ENCODE data around the gene LENG8. TPM values are rescaled to one million over a fixed set of nuclear protein-coding genes. Genes with fewer than 3 reads are reported as not detected.
"Not testable (repeated sequence)": the region's sequence is repeated elsewhere in the genome, so short reads cannot be mapped to it uniquely, and the experiment has no call there.

LENG8 gene
- total RNA-seq, 6 donors from 2014 or later = 72.2 to 1,027 (median 188) TPM

- WGBS, 2 donors = 60 to 75% methylated on average over 9 to 14 of the region's 14 CpGs
- H3K4me3 ChIP-seq = no peak within 1 kb of the TSS
- TF ChIP-seq POLR2AphosphoS5 (IDR thresholded peaks at IDR 0.05) = no peak
- TF ChIP-seq POLR2A (IDR thresholded peaks at IDR 0.05) = no peak
- no peak for TF ChIP-seq EP300 (IDR thresholded peaks at IDR 0.05)
- TF ChIP-seq, protein P1, sequence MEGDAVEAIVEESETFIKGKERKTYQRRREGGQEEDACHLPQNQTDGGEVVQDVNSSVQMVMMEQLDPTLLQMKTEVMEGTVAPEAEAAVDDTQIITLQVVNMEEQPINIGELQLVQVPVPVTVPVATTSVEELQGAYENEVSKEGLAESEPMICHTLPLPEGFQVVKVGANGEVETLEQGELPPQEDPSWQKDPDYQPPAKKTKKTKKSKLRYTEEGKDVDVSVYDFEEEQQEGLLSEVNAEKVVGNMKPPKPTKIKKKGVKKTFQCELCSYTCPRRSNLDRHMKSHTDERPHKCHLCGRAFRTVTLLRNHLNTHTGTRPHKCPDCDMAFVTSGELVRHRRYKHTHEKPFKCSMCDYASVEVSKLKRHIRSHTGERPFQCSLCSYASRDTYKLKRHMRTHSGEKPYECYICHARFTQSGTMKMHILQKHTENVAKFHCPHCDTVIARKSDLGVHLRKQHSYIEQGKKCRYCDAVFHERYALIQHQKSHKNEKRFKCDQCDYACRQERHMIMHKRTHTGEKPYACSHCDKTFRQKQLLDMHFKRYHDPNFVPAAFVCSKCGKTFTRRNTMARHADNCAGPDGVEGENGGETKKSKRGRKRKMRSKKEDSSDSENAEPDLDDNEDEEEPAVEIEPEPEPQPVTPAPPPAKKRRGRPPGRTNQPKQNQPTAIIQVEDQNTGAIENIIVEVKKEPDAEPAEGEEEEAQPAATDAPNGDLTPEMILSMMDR (IDR thresholded peaks at IDR 0.05) = no peak
Measured at GRCh38 chr19:54502518-54503048, 53.6 kb downstream of the LENG8 start, which contains the start of gene LAIR2. TSS of gene LAIR2 (plus strand) at chr19:54502831. CDS start at chr19:54502919, 88 bp downstream.

DNA sequence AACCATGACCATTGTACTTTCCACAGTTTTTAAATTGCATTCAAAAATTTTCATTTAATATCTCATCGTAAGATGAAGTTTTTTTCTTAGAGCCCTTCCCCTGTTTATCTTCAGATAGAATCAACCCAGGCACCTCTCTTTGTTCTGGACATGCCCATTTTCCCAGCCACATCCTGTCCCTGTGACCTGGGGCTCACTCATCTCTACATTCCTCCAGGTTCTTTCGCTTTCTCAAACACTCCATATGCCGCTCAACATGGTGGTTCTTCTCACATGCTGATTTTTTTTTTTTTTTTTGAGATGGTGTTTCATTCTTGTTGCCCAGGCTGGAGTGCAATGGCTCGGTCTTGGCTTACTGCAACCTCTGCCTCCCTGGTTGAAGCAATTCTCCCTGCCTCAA lies 56.5 kb downstream of the LENG8 start:
- H3K27ac ChIP-seq; H3K9me3 ChIP-seq; ATAC-seq (ENCODE audit: low FRiP score in 2 of 2); H3K4me3 ChIP-seq; H3K27me3 ChIP-seq; H3K36me3 ChIP-seq; H3K4me1 ChIP-seq; DNase-seq: not testable (repeated sequence)
- WGBS, 2 donors = 73 to 79% methylated on average over 4 of the region's 4 CpGs

More at GRCh38 chr19:54502518-54503048, 53.6 kb downstream of the LENG8 start, which contains the start of gene LAIR2:
- Histone ChIP-seq H3K27ac (no peak within 1 kb of the TSS), H3K9me3 (no peaks in the 10 kb centered on the region), H3K27me3 (no peaks in the 10 kb centered on the region), H3K4me1 (no peaks in the 10 kb centered on the region), H3K36me3 (no peaks in the 10 kb centered on the region)
- peak in 1 of 2 donors; percentile 54 for ATAC-seq (ENCODE audit: low FRiP score in 2 of 2)
- DNase-seq = no peak

DNA sequence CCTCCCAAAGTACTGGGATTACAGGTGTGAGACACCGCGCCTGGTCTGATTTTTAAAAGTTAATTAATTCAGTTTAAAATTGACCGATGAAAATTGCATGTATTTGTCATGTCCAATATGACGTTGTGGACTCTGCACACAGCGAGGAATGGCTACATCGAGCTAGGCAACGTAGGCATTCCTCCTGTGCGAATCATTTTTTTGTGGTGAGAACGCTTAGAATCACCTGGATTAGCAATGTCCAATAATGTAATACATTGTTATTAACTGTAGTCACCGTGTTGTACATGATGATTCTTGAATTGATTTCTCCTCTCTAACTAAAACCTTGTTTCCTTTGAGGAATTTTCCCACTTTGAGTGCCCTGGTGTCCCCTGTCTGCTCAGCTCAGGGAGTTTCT lies 57.1 kb downstream of the LENG8 start:
- Histone ChIP-seq H3K9me3 (no peaks in the 10 kb centered on the region), H3K4me1 (no peaks in the 10 kb centered on the region), H3K27ac (no peak overlapping the region), H3K36me3 (no peaks in the 10 kb centered on the region), H3K4me3 (no peak overlapping the region), H3K27me3 (no peaks in the 10 kb centered on the region)
- TF ChIP-seq, protein P1 (IDR thresholded peaks at IDR 0.05) = no peak
- DNase-seq (no peak), ATAC-seq (ENCODE audit: low FRiP score in 2 of 2) (no peak)
- 70 to 87% methylated on average over 10 of the region's 10 CpGs for WGBS, 2 donors

DNA sequence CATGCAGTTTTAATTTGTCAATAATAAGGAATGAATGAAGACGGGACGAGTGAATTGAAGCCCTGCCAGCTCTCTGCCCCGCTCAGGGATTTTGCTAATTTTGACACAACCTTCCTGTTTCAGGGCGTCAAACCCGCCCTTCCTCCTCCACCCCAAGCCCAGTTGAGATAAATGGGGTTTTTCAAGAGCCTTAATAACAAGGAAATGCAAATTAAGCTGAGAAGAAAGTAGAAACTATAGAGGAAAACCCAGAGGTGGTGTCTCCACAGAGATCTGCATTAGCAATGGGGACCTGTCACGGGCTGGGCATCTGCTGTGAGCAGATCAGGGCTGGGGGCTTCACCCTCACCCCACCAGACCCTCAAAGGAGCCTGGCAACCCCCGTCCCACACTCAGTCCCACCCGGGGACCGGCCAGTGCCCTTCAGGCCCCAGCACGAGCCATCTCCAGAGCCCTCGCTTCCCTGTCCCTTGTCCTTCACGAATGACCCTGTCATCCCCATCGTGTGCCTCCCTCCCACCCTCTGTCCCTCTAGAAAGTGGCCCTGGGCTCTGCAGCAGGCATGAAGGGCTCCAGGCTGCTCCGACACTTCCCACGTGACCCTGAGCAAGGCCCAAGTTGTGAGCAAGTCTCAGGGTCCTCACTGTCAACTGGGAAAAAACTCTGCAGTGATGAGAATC lies 58.2 kb downstream of the LENG8 start:
- H3K36me3 ChIP-seq, H3K9me3 ChIP-seq, H3K27ac ChIP-seq, H3K27me3 ChIP-seq, H3K4me1 ChIP-seq, DNase-seq, H3K4me3 ChIP-seq: not testable (repeated sequence)
- ATAC-seq (ENCODE audit: low FRiP score in 2 of 2) = peak; percentile 20 to 42
- WGBS, 2 donors = 53 to 67% methylated on average over 6 to 11 of the region's 15 CpGs

DNA sequence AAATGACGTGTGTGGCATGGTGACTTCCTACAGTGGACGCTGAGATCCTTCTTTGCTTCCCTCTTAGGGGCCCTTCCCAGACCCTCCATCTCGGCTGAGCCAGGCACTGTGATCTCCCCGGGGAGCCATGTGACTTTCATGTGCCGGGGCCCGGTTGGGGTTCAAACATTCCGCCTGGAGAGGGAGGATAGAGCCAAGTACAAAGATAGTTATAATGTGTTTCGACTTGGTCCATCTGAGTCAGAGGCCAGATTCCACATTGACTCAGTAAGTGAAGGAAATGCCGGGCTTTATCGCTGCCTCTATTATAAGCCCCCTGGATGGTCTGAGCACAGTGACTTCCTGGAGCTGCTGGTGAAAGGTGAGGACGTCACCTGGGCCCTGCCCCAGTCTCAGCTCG lies 58.8 kb downstream of the LENG8 start:
- H3K27me3 ChIP-seq = no peaks in the 10 kb centered on the region
- no peaks in the 10 kb centered on the region for H3K36me3 ChIP-seq
- H3K27ac ChIP-seq = no peak overlapping the region
- TF ChIP-seq EP300 (IDR thresholded peaks at IDR 0.05) (no peak), POLR2AphosphoS5 (IDR thresholded peaks at IDR 0.05) (no peak), POLR2A (IDR thresholded peaks at IDR 0.05) (no peak)
- TF ChIP-seq, protein P1 (IDR thresholded peaks at IDR 0.05) = no peak
- H3K4me1 ChIP-seq = no peaks in the 10 kb centered on the region
- H3K4me3 ChIP-seq = no peak overlapping the region
- WGBS, 2 donors = 44 to 66% methylated on average over 5 to 12 of the region's 12 CpGs
- ATAC-seq (ENCODE audit: low FRiP score in 2 of 2) (no peak), DNase-seq (no peak)
- no peaks in the 10 kb centered on the region for H3K9me3 ChIP-seq

DNA sequence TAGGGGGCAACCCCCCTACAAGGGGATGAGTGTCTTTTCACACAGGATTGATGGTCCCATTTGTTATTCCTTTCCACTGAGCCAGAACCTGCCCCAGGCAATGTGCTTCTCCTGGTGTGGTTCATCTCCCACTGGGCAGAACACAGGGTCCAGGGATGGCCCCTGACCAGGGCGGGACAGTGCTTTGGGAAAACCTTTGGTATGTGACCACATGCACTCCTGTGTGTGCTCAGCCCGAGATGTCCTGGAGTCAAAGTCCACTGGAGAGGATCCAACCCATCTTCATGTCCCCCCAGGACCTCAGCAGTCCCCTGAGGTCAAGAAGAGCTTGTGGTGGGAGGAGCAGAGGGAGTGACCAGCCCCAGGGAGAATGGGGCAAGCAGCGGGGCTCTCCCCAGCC lies 59.5 kb downstream of the LENG8 start:
- H3K4me1 ChIP-seq, H3K27ac ChIP-seq, H3K36me3 ChIP-seq, H3K27me3 ChIP-seq, H3K9me3 ChIP-seq, H3K4me3 ChIP-seq, DNase-seq: not testable (repeated sequence)
- ATAC-seq (ENCODE audit: low FRiP score in 2 of 2) = peak; percentile 32 to 44
- WGBS, 2 donors = 60 to 89% methylated on average over 2 of the region's 3 CpGs

GRCh38 chr19:54509200-54509940 lies 60.4 kb downstream of the LENG8 start:
- WGBS, 2 donors = 24% methylated on average over 13 of the region's 21 CpGs; no CpG with 5 or more reads in 1 of the 2 donors
- peak; percentile 31 to 61 for ATAC-seq (ENCODE audit: low FRiP score in 2 of 2)
- H3K27ac ChIP-seq, H3K4me3 ChIP-seq, H3K36me3 ChIP-seq, H3K4me1 ChIP-seq, DNase-seq, H3K9me3 ChIP-seq, H3K27me3 ChIP-seq: not testable (repeated sequence)

All from upper lobe of left lung (tissue), 6 donors.